ENCODE data around the gene E2F1. TPM values are rescaled to one million over a fixed set of nuclear protein-coding genes. Genes with fewer than 3 reads are reported as not detected.

The E2F1 gene
- total and polyA plus RNA-seq, 2 experiments from 2014 or later, result 12.1 to 42.6 TPM

GRCh38 chr20:33655164-33655563 is 31.0 kb downstream of the E2F1 start (continued):
- no peak for TF ChIP-seq ETS1 (IDR thresholded peaks at IDR 0.05)
- TF ChIP-seq EZH2 (IDR thresholded peaks at IDR 0.05; ENCODE audit: low read depth, unreplicated experiment), result no peak
- no peak for TF ChIP-seq JUNB (IDR thresholded peaks at IDR 0.05; ENCODE audit: unreplicated experiment)
- TF ChIP-seq NANOG (IDR thresholded peaks at IDR 0.05; ENCODE audit: borderline replicate concordance), result no peak

DNA sequence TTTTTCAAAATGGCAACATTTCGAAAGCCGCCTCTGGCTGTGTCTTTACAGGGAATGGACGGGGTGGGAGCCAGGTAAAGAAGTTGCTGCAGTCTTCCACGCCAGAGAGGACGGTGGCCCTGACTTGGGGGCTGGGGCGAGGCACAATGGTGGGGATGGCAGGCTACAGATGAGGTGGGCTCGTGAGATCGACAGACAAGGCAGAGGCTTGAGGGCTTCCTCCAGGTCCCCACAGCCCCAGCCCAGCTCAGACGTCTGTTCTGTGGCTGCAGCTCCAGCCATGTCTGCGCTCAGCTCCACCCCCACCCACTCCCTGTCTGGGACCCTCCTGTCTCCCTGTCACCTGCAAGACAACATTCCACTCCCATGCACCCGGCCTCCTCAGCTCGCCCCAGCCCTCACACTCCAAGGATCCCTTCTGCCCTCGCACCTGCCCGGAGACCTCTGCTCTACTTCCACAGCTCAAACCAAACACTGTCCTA is 31.5 kb downstream of the E2F1 start:
- Histone ChIP-seq H3K79me2 (replicated peaks; ENCODE audit: insufficient read depth) (no peaks in the 10 kb centered on the region), H4K20me1 (replicated peaks; ENCODE audit: insufficient read depth) (no peaks in the 10 kb centered on the region), H3K27ac (ENCODE audit: low read depth) (no peak overlapping the region), H3K9me2 (ENCODE audit: insufficient read depth) (no peaks in the 10 kb centered on the region), H3K27me3 (ENCODE audit: insufficient read depth) (no peaks in the 10 kb centered on the region), H2AFZ (no peak overlapping the region), H3K4me1 (ENCODE audit: insufficient read depth) (no peaks in the 10 kb centered on the region; the same call in 1 of the 2 replicates), H3K4me3 (no peak overlapping the region), H3K4me2 (no peak overlapping the region), H3F3A (replicated peaks; ENCODE audit: low read depth) (no peaks in the 10 kb centered on the region), H3K36me3 (ENCODE audit: insufficient read depth) (no peaks in the 10 kb centered on the region)
- no peak for DNase-seq (ENCODE audit: low spot score)
- Mint-ChIP-seq H3K27ac (peak overlapping the region; percentile 78), H3K4me3 (no peak overlapping the region), H3K9me3 (no peaks in the 10 kb centered on the region; the same call in 2 of the 3 replicates), H3K27me3 (ENCODE audit: insufficient read depth, low read depth, poor library complexity) (peaks cover 7% of the 10 kb centered on the region), H3K4me1 (peaks cover 16% of the 10 kb centered on the region; the same call in 2 of the 3 replicates), H3K36me3 (ENCODE audit: low read depth) (no peaks in the 10 kb centered on the region; the same call in 2 of the 3 replicates)
- no peak for ATAC-seq
- TF ChIP-seq POLR2AphosphoS5 (IDR thresholded peaks at IDR 0.05; ENCODE audit: low read depth) (no peak), JUNB (IDR thresholded peaks at IDR 0.05; ENCODE audit: unreplicated experiment) (no peak), STAT1 (IDR thresholded peaks at IDR 0.05; ENCODE audit: unreplicated experiment) (no peak), NANOG (IDR thresholded peaks at IDR 0.05; ENCODE audit: borderline replicate concordance) (no peak), ZNF114 (CRISPR knock-in tag; IDR thresholded peaks at IDR 0.05) (no peak), ZNF331 (CRISPR knock-in tag; IDR thresholded peaks at IDR 0.05; ENCODE audit: low read depth) (no peak), EZH2 (IDR thresholded peaks at IDR 0.05; ENCODE audit: low read depth, unreplicated experiment) (no peak), EZH2phosphoT487 (IDR thresholded peaks at IDR 0.05; ENCODE audit: unreplicated experiment) (no peak), ETS1 (IDR thresholded peaks at IDR 0.05) (no peak), CREB1 (CRISPR knock-in tag; IDR thresholded peaks at IDR 0.05; ENCODE audit: low read depth) (no peak), ZNF462 (CRISPR knock-in tag; IDR thresholded peaks at IDR 0.05) (no peak)
- TF ChIP-seq, protein P1, sequence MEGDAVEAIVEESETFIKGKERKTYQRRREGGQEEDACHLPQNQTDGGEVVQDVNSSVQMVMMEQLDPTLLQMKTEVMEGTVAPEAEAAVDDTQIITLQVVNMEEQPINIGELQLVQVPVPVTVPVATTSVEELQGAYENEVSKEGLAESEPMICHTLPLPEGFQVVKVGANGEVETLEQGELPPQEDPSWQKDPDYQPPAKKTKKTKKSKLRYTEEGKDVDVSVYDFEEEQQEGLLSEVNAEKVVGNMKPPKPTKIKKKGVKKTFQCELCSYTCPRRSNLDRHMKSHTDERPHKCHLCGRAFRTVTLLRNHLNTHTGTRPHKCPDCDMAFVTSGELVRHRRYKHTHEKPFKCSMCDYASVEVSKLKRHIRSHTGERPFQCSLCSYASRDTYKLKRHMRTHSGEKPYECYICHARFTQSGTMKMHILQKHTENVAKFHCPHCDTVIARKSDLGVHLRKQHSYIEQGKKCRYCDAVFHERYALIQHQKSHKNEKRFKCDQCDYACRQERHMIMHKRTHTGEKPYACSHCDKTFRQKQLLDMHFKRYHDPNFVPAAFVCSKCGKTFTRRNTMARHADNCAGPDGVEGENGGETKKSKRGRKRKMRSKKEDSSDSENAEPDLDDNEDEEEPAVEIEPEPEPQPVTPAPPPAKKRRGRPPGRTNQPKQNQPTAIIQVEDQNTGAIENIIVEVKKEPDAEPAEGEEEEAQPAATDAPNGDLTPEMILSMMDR (conservative IDR thresholded peaks at IDR 0.05; ENCODE audit: low read depth in 2 of 2), result no peak
